NK-92 (cell line): ENCODE results near the gene REM2.

ENCODE experiments used
- DNase-seq: peaks from one replicate; lab custom pipeline; 2025; ENCODE audit not compliant: unreplicated experiment; lab: John Stamatoyannopoulos, UW

Gene REM2

DNA sequence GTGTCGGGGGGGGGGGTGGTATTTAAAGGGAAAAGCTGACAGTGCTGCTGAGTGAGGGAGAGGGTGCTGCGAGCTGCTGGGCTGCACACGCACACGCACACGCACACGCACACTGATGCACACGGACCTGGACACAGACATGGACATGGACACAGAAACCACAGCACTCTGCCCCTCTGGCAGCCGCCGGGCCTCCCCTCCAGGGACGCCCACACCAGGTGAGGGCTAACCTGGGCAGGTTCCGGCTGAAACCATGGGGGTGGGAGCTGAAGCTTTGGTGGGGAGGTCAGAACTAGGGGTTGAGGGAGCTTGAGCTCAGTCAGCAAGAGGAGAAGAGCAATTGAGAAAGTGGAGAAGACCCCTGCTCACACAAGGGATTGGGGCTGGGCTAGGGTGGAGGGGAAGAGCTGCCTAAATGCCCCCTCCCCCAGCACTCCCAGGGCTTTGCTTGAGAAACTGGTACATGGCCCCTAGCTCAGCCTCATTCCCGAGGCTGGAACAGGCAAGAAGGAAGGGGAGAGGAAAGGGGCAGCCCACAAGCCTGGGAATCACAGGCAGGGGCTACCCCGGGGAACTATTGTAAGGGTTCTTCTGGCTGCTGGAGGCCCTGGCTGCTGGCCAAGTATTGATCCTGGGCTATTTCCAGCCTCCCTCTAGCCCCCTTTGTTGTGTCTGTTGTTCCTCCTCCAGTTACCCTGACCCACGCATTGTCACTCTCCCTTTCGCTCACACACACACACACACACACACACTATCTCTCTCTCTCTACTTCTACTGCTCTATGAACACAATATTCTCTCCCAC, at the start of gene REM2:
Gene REM2 (plus strand): TSS at position 50 of the 804 bp plus-strand sequence. CDS start 66 bp downstream, at position 116.
- no peak for DNase-seq

GRCh38 chr14:22835505-22835904, 47.5 kb upstream of the REM2 start:
- DNase-seq = no peak

DNA sequence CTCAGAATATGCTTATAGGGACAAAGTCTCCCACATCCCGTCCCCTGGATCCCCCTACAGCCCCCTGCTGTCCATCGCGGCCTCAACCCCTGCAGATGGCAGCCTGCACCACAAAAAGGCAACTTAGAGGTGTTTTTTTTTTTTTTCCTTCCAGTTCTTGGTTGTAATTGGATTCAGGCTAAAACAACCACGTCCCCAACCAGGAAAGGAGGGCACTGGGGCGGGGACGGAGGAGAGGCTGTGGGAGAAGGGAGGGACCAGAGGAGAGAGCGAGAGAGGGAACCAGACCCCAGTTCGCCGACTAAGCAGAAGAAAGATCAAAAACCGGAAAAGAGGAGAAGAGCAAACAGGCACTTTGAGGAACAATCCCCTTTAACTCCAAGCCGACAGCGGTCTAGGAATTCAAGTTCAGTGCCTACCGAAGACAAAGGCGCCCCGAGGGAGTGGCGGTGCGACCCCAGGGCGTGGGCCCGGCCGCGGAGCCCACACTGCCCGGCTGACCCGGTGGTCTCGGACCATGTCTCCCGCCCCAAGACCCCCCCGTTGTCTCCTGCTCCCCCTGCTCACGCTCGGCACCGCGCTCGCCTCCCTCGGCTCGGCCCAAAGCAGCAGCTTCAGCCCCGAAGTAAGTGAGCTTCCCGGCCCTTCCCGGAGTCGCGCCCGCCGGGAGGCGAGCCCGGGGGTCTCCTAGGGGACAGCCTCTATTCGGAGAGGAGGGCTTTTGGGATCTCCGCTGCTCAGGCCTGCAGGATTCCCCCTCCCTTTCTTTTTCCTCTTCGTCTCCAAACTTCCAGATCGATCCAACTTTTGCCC, 46.5 kb upstream of the REM2 start, which contains the start of gene MMP14:
Gene MMP14 (plus strand): TSS at position 285 of the 813 bp plus-strand sequence. CDS start 233 bp downstream, at position 518.
- no peak for DNase-seq

DNA sequence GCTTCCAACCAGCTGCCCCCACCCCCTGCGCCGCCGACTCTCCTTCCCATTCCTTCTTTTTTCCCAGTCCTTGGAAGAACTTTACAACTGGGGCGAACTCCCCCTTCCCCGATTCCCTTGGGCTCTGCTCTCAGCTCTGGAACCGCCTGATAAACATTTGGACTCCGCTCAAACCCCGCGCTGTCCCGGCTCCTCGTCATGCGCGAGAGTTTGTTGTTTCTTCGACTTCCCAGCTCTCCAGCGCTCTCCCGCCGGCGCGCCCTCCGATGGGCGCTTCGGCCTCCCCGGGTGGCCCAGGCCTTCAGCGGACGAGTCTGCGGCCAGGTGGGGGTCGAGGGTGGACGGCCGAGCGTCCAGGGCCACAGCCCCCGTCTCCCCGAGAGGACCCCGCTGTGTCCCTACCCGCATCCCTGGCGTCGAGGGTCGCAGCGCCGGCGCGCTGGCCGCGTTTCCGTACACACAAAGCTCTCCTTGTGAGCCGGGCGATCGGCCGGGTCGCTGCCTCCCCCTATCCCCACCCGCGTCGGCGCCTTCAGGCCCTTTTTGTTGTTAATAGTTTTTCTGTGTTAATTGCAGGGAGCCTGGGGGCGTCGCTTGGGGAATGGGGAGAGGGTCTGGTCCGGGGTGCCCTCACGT, 45.8 kb upstream of the REM2 start:
- DNase-seq = no peak

DNA sequence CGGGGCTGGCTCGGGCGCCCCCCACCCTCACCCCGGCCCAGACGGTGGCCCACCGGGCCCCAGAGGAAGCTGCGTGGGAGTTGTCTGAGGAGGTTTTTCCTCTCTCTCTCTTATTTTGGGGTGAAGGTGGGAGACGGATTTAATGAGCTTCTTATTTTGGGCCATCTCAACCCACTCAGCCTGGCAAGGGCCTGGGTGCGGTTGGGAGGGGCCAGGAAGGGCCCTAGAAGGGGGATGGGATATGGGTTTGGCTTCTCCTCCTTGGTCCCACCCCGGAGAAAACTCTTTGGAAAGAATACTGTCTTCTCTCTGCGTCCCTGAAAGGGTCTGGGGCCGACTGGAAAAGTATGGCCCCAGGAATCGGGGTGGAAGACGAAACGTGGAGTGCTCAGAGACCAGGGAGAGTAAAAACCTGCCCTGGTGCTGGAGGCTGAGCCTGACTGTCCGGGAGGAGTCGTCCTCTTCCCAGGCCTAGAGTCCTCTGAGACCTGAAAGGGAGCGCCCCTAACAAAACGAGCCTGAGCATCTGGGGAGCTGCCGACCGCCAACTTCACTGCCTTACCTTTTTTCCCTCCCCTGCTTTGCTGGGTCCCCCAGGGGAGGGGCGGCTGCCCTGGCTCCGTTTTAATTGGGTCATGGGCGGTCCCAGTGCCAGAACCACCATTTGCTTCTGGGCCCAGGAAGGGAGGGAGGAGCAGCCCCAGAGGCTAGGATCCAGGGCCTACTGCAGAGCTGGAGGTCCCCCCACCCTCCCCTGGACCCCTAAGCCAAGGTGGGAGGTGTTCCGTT, 45.1 kb upstream of the REM2 start:
- DNase-seq = no peak

DNA sequence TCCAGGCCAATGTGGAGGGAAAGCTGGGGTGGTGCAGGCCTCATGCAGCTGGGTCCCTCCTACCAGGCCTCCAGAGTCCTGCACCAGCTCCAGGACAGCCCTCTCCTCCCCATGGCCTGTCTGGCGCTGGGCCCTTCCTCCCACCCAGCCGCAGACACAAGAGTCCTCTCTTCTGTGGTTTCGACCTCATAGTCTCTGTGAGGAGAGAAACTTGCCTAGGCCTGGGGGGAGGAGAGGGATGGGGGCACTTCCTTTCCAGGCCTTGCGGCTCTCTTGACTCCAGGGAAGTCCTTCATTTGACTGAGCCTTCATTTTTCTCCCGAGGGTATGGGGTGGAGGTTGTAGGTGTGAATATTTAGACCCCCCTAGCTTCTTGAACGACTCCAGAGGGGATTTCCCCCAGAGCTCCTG, 44.4 kb upstream of the REM2 start:
- DNase-seq = no peak

GRCh38 chr14:22839159-22839779, 43.8 kb upstream of the REM2 start:
- no peak for DNase-seq

GRCh38 chr14:22841311-22841710, 41.7 kb upstream of the REM2 start:
- no peak for DNase-seq

- DNase-seq = no peak
These were observed 41.3 kb upstream of the REM2 start for GRCh38 chr14:22841769-22842168.

GRCh38 chr14:22842211-22843122, 40.6 kb upstream of the REM2 start:
- no peak for DNase-seq

- DNase-seq = no peak
These were observed 39.7 kb upstream of the REM2 start for GRCh38 chr14:22843123-22843925.

DNA sequence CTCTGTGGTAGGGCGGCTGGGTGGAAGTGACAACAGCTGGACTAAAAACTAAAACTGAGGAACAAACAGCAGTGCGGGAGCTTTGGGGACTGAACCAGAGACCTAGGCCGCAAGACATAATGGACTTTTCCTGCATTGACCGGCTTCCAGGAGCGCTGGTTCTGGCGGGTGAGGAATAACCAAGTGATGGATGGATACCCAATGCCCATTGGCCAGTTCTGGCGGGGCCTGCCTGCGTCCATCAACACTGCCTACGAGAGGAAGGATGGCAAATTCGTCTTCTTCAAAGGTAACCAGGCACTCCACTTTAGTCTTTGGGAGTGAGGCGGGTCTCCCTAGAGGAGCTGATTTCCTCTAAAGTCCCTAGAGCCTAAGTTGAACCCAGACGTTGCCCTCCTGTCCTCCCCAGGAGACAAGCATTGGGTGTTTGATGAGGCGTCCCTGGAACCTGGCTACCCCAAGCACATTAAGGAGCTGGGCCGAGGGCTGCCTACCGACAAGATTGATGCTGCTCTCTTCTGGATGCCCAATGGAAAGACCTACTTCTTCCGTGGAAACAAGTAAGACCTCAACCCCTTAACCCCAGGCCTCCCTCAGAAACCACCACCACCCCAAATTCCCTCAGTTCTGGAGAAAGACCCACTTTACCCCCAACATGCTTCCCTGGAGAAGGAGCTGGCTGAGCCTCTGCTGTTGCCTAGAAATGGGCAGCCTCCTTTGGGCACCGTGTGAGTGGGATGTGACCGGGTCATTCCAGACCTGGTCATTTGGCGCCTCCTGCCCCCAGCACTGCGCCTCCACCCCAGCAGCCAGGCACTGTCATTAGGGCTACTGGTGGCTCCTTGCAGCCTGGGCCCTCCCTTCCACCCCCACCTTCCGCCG, 38.6 kb upstream of the REM2 start:
- no peak for DNase-seq

- DNase-seq = no peak
These were observed 38.0 kb upstream of the REM2 start for GRCh38 chr14:22845103-22845394.

- no peak for DNase-seq
These were observed 37.0 kb upstream of the REM2 start for GRCh38 chr14:22845821-22846625.

GRCh38 chr14:22846811-22847307, 36.2 kb upstream of the REM2 start:
- no peak for DNase-seq

DNA sequence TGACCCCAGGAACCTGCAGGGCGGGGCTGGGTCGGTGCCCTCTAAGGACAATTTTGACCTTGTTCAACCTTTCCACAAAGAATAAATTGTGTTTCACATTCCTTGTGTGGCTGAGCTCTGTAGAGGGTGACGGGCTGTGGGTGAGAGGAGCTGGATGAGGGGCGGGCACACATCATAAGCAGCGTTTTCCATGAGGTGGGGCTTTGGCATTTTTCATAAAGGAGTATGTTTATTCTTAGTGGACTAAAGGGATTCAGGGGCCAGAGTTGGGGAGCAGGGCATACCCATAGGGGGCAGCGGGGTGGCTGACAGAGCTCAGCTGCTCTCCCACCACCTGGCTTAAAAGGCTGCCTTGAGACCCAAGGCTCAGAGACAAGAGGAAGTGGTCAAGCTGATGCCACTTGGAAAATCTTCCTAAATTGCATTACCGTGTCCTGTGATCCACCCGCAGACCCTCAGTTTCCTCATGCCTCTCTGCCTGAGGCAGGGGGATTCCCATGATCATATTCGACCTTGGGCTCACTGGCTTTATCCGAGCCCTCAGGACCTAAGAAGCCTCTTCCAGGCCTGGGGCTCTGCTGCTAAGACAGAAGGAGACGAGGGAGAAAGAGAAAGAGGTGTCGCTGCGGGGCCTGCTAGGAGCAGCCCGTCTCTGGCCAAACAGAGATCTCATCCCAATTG, 35.2 kb upstream of the REM2 start:
- DNase-seq = no peak
